Omental fat pad (tissue), 4 donors: Measurements from ENCODE around the gene HMG20B. TPM values are rescaled to one million over a fixed set of nuclear protein-coding genes. Genes with fewer than 3 reads are reported as not detected.

ENCODE experiments used
- ATAC-seq: fragments of 150-250 bp; one replicate; pipeline ENCODE4 v1.9.1; 2016; ENCODE audit warnings: mild to moderate bottlenecking, moderate library complexity; ENCODE audit not compliant: low FRiP score
- DNase-seq: peaks from one replicate; pipeline ENCODE4 v3.0.0-alpha.2; 2019; ENCODE audit warnings: low spot score
- total RNA-seq, 4 donors: library from RNA; depleted of rRNA; stranded (reverse); fragments of >200 nt; gene quantifications; one replicate each; pipeline ENCODE4 v1.1.0, GENCODE V29; 2016
- TF ChIP-seq, protein P1 (sequence below), 3 donors: fragments of 450-650 bp; IDR thresholded peaks; one replicate each; pipeline ENCODE4 v1.5.1; 2016 to 2017; ENCODE audit warnings: antibody characterized with exemption in 3 of 3, mild to moderate bottlenecking in 3 of 3, moderate library complexity in 2 of 3

The HMG20B gene
- total RNA-seq, 4 donors from 2014 or later, result 60.4 to 95.8 (median 66.5) TPM

DNA sequence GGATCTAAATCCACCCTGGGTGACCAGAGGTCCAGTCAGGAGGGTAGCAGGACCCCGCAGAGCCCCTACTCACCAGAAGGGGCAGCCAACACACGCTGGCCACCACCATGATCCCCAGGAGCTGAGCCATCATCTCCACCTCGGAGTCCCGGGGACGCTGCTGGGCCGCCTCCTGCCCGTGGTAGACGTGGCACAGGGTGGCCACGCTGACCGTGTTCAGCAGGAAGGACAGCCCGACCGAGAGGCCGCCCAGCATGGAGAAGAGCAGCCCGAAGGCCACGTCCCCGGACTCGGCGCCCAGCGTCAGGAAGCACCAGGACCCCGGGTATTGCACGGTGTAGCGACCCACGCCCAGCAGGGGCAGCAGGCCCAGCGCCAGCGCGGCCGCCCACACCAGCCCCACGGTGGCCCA, 27.0 kb downstream of the HMG20B start:
- DNase-seq, result no peak
- ATAC-seq, result no peak
- TF ChIP-seq, protein P1, sequence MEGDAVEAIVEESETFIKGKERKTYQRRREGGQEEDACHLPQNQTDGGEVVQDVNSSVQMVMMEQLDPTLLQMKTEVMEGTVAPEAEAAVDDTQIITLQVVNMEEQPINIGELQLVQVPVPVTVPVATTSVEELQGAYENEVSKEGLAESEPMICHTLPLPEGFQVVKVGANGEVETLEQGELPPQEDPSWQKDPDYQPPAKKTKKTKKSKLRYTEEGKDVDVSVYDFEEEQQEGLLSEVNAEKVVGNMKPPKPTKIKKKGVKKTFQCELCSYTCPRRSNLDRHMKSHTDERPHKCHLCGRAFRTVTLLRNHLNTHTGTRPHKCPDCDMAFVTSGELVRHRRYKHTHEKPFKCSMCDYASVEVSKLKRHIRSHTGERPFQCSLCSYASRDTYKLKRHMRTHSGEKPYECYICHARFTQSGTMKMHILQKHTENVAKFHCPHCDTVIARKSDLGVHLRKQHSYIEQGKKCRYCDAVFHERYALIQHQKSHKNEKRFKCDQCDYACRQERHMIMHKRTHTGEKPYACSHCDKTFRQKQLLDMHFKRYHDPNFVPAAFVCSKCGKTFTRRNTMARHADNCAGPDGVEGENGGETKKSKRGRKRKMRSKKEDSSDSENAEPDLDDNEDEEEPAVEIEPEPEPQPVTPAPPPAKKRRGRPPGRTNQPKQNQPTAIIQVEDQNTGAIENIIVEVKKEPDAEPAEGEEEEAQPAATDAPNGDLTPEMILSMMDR (IDR thresholded peaks at IDR 0.05), result no peak

DNA sequence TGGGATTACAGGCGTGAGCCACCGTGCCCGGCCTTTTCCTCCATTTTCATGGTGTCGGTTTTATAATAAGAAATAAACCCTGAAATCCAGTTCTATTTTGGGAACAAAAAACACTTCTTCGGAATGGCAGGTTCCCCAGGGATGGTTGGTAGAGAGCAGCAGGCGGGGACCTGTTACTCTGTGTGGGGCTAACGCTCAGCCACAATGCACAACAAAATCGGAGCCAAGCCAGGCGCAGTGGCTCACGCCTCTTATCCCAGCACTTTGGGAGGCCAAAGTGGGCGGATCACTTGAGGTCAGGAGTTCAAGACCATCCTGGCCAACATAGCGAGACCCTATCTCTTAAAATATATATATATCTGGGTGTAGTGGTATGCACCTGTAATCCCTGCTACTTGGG, 28.3 kb downstream of the HMG20B start:
- no peak for ATAC-seq
- TF ChIP-seq, protein P1 (IDR thresholded peaks at IDR 0.05), result no peak
- DNase-seq, result no peak

DNA sequence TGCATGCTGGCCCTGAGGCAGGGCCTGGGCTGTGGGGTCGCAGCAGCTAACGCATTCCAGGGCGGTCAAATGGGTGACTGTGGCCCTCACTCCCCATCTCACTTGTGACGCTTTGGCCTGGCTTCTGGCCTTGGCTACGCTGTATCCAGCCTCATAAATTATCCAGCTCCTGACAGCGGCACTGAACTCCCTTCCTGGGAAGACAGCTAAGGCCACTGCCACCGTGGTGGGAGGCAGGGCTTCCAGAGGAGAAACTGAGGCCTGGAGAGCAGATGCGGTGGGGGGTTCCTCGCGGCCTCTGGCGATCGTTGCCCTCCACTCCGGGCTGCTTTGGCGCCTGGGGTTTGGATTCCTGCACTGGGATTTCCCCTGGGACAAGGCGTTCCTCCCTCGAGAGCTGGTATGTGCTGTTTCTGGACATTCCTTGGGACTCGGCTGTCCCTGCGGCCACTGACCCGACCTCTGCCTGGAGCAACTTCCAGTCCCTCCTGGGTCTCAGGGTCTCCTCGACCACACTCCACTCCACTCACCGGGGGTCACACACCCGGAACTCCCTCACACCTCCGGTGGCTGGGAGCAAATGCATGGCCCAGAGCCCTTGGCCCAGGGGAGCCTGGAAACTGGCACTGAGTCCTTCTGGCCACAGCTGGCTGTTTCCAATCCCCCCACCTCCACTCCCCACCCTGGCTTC, 30.5 kb downstream of the HMG20B start:
- TF ChIP-seq, protein P1 (IDR thresholded peaks at IDR 0.05), result no peak
- ATAC-seq (no peak), DNase-seq (no peak)

DNA sequence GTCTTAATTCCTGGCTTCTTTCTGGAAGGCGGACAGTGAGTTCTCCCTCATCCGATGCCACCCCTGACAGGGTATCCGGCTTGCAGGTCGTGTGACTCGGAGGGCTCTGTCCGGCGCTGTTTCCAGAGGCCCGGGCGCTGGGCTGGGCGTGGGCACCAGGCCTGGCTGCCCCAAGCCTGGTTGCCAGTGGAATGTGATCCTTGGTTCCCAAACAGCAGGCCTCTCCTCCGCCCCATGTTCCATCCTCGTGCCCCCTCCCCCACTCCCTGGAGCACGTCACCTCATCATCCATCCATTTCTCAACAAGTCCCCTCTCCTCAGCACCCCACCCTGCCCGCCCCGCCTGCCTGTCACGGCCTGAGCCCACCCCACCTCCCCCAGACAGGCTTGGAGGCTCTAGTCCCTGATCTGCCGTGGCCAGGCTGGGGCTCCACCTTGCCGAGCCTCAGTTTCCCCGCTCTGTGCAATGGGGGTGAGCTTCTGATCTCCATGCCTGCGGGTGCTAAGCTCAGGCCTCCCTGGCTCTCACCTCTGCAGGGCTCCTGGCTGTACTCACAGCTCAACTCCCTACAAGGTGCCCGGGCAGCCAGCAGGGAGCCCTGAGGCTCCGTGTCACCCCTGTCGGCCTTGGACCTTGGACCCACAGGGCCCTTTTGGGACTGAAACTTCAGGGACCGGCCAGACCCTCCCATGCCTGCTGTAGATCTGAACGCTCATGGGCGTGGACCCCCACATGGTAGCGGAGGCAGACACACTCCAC, 31.7 kb downstream of the HMG20B start:
- DNase-seq (no peak), ATAC-seq (no peak)
- TF ChIP-seq, protein P1 (IDR thresholded peaks at IDR 0.05), result no peak

DNA sequence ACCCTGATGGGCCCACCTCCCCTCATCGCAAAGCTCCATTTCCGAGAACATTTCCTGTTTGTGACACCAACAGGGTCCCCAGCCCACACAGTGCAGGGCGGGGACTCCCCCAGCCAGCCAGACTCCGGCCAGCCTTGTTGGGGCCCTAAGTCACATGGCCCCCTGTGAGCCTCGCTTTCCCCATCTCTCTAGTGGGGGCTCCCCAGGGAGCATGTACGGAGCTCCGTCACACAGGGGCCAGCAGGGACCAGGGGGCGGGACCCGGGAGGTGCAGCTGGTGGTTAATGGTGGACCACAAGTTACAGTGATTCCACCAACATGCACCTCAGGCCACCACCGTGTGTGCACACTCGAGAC, 32.2 kb downstream of the HMG20B start:
- ATAC-seq, result no peak
- TF ChIP-seq, protein P1 (IDR thresholded peaks at IDR 0.05), result no peak
- no peak for DNase-seq

DNA sequence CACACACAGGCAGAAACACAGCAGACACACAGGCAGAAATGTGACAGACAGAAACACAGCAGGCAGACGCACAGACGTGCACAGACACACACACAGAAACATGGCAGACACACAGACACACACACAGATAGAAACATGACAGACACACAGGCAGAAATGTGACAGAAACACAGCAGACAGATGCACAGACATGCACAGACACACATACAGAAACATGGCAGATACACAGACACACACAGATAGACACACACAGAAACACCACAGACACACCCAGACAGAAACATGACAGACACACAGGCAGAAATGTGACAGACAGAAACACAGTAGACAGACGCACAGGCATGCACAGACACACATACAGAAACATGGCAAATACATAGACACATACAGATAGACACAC, 32.6 kb downstream of the HMG20B start:
- TF ChIP-seq, protein P1 (IDR thresholded peaks at IDR 0.05), result no peak
- no peak for DNase-seq
- no peak for ATAC-seq

DNA sequence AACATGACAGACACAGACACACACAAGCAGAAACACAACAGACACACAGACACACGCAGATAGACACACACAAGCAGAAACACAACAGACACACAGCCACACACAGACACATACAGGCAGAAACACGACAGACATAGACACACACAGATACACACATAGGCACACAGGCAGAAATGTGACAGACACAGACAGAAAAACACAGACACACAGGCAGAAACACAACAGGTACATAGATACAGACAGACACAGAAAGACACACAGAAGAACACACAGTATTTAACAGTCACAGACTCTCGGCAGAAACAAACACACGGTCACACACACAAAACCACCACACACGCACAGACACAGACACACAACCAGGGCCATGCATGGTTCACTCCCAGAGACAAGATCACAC, 33.0 kb downstream of the HMG20B start:
- ATAC-seq (no peak), DNase-seq (no peak)
- TF ChIP-seq, protein P1 (IDR thresholded peaks at IDR 0.05), result no peak
